ENCODE results near the gene TMPRSS13.

The TMPRSS13 gene

DNA sequence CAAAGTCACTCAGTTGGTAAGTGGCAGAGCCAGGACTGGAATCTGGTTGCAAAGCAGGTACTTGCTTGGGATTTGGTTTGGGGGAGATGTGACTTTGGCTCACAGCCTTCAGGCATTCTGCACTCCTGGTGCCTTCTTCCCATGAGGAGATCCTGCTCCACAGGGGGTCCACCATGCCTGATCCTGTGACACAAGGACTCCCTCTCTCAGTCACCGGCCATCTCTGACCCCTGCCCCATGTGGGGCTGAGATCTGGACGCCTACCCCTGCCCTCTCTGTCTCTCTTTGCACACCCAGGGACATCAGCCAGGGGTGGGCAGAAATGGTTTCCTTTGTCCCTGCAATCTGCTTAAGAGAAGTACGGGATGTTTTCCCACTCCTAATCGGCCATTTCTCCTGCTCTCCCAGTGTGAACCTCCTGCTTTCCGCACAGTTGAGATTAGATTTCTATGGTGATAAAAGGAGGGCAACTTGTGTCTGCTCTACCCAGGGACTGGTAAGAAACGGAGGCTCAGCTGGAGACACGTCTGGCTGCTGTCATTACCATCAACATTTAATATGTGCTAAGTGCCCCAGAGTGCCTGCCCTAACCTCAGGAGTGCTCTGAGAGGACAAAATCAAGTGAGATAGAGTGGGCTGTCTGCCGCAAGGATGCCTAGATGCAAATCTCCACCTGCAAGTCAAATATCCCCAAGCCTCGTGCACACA lies 41.6 kb downstream of the TMPRSS13 start:
- DNase-seq, result no peak

DNA sequence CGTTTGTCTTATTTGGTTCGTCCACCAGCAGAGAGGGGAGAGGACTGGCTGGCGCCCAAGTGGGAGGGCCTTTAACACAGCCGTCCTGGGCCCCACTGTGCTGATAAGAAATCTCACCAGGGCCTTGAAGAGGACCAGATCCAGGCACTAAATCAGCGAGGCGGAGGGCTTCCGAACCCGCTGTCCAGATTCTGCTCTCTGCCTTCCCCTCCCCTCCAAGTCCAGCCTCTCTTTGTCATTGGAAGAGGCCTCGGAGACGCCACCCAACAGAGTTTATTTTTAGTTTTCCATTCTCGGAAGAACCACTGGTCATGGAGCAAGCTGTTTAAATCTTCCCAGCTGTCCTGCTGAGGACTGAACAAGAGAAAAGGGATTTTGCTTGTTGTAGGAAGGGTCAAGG lies 43.4 kb downstream of the TMPRSS13 start:
- DNase-seq, result no peak

DNA sequence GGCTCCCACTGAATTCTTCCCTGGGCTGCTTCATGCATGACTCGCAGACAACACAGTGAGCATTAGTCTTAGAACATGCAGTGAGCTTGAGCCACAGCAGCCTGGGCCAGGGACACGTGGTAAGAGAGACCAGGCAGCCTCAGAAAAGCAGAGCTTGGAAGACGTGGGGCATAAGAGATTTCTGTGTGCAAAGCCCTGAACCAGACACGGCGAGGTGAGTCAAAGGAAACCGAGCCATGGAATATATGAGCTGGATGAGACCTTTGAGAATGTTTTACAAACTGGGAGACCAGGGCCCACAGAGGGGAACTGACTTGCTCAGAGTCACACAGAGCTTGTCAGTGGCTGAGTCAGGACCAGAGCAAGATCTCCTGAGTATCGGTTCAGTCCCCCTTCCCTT lies 44.2 kb downstream of the TMPRSS13 start:
- DNase-seq, result no peak

DNA sequence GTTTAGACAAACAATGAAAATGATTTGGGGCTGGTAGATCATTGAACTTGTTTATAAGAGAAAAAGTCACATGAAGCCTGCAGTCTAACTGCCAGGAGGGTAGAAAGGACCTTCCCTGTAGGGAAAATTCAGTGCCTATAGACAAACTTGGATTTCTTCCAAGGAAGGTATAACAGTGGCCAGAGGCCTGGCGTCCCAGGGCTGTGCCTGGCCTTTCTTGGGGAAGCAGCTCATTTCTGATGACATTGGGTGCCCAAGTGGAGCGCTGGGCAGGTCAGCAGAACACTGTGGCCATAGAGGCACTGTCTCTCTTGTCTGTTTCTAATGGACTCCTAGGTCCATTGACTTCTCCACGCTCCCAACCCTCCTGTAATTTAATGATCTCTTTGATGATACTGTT lies 46.1 kb downstream of the TMPRSS13 start:
- DNase-seq, result no peak

DNA sequence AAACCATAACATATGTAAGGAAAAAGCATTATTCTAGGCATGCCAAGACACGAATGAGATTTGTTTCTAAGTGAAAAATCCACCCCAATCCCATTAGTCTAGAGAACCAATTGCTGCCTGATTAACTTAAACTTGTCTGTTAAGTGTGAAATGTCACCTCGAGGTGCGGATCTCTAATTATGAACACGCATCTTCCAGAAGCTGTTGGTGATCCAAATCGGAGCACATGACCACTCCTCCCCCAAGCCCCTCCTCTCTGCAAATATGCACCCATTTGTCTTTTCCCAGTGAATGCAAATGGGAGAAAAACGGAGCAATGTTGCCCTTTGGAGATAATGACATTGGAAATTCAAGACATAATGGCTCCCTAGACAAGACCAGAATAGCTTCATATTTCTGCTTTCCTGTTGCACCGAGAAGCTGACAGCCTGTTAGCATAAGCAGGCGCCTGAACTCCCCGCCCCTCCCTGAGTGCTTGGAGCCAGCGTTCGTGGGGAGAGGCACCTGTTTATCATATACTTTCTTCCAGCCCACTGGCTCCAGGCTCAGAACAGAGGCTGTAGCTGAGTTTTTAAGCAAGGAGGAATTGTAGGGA lies 46.8 kb downstream of the TMPRSS13 start:
- no peak for DNase-seq

DNA sequence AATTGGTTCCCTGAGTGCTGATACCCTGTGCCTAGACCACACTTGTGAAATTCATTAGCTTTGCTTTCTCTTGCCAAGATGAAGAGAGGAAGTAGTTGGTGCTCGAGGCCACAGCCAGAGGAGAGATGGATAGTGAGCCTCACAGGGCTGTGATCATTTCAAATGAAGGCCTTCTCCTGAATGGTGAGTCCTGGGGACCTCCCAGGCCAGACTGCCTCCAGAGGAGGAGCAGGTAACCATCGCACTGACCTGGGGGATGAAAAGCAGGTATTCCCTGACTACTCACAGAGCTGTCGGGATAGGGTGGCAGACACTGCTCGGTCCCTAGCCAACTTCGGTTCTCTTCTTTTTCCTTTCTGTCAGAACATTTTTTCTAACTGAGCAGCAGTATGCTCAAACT lies 48.0 kb downstream of the TMPRSS13 start:
- no peak for DNase-seq

DNA sequence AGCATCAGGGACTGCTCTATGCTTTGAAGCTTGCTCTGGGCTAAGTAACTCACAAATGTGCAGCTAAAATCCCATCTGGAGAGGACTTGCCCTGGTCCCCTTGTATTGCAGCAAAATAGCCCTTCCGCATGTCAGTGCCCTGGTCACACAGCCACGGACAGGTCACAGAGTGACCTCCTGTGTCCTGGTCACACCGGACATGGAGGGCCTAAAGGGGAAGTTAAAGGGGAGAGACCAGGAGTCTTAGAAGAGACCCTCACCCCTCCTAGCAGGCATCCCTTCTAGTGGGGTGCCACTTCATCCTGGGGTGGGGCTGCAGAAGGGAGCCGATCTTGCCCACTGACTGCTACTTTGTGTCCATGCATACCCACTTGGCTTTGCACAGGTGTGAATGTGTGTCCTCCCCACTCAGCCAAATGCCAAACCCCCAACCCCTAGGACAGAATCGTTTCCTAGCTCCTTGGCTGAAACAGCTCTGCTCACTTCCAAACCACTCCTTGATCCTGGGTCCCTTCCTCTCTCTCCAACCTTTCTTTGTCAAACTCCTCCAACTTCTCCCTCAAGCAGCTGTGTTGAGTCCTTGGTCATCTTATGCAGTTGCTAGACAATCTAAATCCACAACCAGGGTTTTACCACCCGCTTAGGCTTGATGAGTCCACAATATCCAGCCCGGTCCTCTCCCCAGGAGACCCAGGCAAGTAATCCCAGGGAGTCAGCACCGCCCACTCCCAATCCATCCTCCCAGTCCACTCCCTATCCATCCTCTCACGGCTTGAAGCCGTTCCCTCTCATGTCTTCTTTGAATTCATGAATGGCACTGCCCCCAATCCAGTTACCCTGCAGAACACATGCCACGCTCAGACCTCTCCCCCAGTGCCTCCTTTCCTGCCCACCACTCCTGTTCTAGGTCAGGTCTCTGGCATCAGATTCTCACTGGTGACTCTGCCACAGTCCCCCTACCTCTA lies 49.4 kb downstream of the TMPRSS13 start:
- no peak for DNase-seq

DNA sequence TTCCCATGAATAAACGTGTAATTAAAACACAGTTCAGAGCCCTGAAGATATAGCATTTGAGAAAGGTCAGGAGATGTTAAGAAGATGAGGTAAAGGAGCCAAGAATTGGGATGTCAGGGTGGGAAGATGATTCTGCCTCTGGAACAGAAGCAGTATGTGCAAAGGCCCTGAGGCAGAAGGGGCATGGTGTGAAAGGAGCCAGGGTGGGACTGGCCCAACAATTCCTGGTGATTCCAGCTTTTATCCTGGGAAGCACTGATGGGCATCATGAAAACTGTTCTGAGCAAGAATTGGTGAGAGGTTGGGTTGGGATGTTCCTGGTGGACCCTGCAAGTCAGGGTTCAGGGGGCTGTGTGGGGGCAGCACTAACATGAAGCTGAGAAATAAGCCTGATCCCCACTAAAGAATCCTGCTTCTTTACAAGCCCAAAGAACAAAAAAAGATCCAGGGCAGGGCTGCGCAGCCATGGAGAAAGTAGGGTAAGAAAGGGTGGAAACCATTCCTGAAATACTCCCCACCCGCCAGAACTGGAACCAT lies 50.2 kb downstream of the TMPRSS13 start:
- no peak for DNase-seq

DNA sequence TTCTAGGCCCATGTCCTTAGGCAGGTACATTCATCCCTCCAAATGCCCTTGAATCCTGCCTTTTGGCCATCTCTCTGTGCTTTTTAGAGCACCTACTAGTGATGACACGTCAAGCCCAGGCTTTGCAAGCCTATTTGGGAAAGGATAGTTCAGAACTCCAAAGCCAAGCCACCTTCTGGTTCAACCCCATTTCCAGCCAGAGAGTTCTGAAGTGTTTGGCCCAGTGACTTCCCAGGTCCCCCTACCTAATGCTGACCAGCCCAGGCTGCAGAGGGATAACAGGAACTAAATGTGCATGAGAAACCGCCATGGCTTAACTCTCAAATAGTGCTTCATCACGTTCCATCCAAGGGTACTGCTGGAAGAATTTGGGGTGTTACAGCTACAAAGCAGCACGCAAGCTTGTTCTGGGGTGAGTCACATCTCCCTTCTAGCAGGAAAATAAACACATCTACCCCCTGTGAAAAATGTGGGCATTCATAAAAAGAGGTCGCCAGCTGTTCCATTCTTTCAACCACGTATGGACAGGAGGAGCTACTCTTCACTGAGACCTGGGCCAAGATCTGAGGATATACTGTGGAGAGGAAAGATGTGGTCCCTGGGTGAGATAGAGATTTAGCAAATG lies 50.8 kb downstream of the TMPRSS13 start:
- no peak for DNase-seq

DNA sequence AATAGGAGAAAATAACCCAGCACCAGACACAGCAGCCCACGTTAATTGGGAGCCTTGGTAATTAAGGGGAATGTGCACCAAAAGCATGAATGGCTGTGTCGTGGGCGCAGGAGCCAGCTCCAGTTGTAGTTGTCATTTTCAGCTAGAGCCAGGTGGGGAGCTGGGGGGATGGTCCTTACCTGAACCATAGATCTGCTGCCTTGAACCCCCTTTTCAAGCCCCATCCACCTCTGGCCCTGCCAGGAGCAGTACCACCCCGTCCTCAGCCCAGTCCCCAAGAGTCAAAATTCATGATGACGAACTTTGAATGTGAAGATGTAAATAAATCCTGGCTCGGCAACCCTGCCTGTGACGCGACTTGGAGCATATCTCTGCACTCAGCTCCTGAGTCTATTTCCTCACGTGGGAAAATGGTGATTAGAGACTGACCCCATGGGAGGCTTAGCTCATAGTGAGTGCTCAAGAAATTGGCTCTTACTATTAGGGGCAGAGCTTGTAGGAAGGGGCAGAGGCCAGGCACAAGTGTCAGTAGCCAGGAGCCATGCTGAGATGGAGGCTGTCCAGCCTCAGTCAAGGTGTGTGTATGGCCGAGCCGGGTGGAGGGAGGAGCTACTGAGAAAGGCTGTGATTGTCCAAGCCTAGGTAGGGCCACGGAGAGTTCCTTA lies 52.0 kb downstream of the TMPRSS13 start:
- no peak for DNase-seq

DNA sequence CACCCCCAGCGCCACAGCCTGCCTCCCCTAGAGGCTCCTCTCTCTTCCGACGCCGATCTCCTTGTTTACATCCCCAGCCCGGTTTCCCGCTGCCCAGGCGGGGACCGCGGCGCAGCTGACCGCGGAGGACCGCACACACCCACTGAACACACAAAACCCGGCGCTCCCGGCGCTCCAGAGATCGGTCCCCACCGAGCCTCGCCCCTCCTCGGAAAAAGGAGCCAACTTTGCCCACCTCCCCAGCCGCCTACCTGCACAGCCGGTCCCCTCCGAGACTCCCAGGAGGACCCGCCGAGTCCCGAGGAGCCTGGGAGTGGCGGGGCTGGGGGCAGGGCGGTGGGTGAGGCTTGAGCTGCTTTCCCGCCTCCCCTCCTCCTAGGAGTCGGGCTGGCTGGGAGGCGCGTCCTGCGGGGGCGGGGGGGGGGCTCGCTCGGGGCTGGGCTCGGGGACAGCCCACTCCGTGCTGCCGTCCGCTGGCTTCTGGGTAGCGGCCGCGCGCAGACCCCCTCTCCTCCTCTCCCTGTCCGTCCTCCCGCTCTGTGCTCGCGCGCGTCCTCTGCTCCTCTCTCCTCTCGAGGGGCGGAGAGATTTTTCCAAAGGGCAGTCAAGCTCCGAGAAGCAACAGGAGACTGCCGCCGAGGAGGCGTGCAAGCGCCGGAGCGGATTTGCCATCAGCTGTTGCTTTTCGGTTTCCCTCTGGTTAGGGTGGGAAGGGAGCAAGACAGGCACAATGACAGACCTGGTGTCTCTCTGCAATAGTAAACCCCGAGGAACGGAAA lies 52.7 kb downstream of the TMPRSS13 start, which contains the start of gene FXYD6:
TSS of gene FXYD6 (minus strand) at position 318 of the 779 bp plus-strand sequence. CDS start 33,882 bp downstream, outside the sequence.
- no peak for DNase-seq

DNA sequence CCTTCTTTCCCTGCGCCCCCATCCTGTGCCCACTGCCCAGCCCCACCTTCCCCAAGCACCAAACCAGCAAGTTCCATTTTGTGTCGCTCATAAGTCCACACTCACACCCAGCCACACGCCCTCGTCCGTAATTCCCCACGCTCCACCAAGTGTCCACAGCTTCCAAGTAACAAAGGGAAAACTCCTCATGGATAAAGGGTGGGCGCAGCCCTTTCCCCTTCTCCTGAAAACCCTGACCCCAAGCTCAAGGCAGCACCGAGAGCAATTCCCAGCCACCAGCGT lies 53.2 kb downstream of the TMPRSS13 start:
- DNase-seq, result no peak

DNA sequence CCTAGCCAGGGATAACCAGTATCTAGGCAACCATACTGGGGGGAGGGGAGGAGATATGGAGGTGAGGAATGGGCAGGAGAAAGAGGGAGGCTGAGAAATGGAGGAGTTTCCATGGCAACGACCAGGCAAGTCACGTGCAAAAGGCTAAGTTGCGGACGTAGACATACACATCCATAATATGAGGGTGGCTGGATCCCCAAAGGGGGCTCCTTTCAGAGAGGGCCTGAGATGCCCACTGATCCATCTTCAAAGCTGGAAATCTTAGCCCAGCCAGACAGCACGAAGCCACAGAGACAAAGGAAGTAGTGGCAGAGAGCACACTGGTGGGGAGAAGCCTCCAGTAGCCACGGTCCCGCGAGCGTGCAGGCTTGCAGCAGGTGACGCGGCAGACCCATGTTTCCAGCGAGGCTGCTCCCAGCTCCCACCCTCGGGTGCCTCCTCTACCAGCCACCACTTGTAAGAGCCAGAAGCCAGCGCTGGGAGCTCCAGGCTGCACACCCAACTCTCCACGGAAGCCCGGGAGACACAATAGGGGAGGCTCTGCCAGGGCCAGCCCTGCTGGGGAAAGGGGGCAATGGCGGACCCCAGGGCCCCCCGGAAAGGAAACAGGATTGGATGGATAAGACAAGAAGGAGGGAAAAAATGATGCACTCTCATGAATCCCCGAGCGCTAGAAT lies 53.7 kb downstream of the TMPRSS13 start:
- peak; percentile 37 for DNase-seq

DNA sequence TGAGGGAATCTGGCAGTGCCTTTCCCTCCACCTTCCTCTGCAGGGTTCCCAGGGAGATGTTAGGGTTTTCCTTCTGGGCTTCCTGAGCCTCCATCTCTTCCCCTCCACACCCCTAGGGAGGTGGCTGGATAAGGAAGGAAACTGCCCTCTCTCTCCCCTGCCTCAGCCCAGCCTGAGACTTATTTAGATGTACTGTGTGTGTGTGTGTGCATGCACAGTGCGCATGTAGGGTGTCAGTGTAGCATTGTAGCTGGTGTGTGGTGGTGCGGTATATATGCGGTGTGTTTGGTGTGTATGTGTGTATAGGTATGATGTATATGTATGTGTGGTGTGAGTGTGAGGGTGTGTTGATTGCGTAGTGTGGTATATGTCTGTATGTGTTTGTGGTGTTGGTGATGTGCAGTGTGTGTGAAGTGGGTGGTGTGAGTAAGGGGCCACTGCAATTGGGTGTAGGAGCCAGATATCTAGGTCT lies 54.3 kb downstream of the TMPRSS13 start:
- DNase-seq, result no peak

DNA sequence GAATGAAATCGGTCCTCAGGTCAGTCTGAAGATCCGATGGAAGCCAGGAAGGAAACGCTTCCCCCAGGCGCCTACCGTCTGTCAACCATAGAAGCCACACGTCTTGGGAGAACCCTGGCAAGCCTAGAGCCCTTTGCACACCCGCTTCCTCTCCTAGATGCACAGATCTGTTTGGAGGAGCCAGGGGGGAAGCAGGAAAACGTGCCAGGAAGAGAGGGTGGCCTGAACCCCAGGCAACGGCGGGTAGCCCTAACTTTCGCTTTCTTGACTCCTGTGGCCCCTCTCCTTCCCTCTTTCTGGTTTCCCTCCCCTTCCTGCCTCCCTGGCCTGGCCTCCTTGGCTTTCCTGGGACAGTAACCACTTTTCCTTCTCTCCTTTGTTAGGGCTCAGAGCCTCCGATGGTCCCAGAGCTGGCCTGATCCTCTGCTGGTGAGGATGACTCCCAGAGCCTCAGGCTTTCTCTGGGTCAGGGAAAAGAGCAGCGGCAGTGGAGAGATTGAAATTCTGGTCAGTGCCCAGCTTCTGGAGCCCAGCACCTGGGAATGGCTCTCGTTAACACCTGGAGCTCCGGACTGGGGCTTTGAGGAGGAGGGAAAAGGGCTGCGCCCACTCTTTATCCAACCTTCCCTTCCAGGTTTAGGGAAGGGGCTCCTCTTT lies 54.8 kb downstream of the TMPRSS13 start:
- no peak for DNase-seq

DNA sequence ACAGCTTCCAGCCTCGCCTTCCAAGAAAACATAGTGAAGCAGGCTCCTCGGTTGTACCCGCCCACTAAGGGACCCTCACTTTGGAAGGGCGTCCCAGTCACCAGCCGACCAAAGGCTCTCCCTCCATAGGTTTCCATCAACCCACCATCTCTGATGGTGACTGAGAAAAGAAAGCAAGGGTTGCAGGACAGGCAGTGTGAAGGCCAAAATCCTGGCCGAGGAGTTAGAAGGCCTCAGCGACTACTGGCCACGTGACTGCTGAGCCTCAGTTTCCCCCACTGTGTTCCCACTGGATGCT lies 55.4 kb downstream of the TMPRSS13 start:
- no peak for DNase-seq

DNA sequence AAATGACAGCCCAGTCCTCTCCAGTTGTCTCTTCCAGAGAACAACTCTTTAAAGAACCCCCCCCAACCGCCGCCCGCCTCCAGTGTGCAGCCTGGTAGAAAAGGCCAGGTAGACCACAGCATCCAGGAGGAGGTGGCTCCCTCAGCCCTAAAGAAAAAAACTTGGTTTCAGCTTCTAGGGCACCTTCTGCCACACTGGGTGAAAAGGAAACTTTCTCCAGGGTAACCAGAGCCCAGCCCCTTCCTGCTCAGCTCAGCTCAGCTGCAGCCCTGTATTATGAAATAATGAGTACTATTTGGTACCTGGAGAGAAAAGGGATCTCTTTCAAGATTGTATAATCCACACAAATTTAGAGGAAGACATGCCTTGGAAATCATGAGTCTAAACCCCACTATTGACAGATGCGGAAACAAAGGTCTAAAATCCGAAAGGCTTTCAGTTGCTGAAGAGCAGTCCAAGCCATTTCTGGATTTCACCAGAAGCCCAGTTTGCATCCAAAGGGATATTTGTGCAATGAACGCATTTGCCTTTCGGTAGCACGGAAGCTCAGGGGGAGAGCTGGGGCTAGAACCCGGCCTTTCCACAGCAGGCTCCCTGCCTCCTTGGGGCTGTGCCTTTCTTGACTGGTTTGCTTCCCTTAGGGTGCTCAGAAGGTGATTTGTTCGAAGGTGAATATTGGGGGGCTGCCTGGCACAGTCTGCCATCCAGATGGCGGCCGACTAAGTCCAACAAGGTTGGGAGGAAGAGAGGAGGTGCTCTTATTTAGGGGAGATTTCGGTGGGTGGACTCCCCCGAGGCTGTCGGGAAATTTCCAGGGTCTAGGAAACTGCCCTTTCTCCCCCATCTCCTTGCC lies 56.0 kb downstream of the TMPRSS13 start:
- no peak for DNase-seq

DNA sequence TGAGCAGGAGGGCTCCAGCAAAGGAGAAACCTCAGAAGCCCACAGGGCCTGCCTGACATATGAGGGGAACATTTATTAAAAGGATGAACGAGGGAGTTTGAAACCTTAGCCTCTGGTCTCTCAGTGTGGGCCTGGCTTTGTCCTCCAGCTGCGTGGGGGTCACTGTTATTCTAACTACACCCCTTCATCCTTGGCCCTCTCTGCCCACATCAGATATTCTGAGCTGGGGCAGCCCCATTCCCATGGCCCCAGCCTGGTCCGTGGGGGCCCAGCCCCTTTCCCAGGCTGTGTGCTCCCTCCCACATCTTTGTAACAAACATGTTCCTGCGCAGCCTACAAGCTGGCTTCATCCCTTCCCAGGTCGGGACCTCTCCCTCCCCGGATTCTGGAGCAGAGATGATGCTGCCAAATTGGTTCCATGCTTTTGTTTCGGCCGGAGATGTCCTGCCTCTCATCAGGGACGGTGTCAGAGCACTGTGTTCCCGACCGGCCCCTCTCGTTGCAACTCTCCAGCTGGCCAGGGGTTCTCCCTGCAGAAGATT lies 56.7 kb downstream of the TMPRSS13 start:
- DNase-seq, result no peak

DNA sequence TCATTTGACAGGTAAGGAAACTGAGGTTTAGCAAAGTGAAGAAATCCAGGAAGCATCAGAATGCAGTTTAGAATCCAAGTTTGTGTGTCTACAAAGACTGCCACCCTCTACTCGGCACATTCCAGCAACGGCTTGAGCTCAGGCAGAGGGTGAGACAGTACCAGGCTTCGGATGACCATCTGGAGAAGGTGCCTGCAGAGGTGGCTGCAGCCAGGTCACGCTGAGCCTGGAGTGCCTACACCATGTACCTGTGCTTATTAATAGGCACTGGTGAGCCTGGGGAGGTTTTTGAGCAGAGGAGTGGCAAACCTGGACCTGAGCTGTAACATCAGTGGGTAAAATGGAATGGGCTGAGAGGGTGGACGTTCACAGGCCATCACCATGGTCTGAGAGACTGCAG lies 57.4 kb downstream of the TMPRSS13 start:
- DNase-seq, result no peak
